GM19193 (cell line): Measurements from ENCODE around the gene SOAT1.

Experiments used
- POLR2A ChIP-seq: IDR thresholded peaks from 4 replicates; pipeline ENCODE4 v1.6.1; 2011; ENCODE audit not compliant: insufficient read depth, insufficient read length; ENCODE audit errors: extremely low read depth

Gene SOAT1

GRCh38 chr1:179297105-179297378 is 3.4 kb downstream of the SOAT1 start:
- TF ChIP-seq POLR2A, result no peak

- TF ChIP-seq POLR2A, result no peak
Observed at GRCh38 chr1:179298952-179299351, 5.4 kb downstream of the SOAT1 start.

GRCh38 chr1:179300112-179300511 is 6.5 kb downstream of the SOAT1 start:
- no peak for TF ChIP-seq POLR2A

GRCh38 chr1:179302070-179302469 is 8.5 kb downstream of the SOAT1 start:
- no peak for TF ChIP-seq POLR2A

GRCh38 chr1:179303200-179303785 is 9.7 kb downstream of the SOAT1 start:
- TF ChIP-seq POLR2A, result no peak

GRCh38 chr1:179305450-179305849 is 11.9 kb downstream of the SOAT1 start:
- no peak for TF ChIP-seq POLR2A

GRCh38 chr1:179310291-179310690 is 16.7 kb downstream of the SOAT1 start:
- TF ChIP-seq POLR2A, result no peak

- TF ChIP-seq POLR2A, result no peak
Observed at GRCh38 chr1:179310721-179311120, 17.1 kb downstream of the SOAT1 start.

- TF ChIP-seq POLR2A, result no peak
Observed at GRCh38 chr1:179311149-179311700, 17.6 kb downstream of the SOAT1 start.

- no peak for TF ChIP-seq POLR2A
Observed at GRCh38 chr1:179313004-179313403, 19.4 kb downstream of the SOAT1 start.

- TF ChIP-seq POLR2A, result no peak
Observed at GRCh38 chr1:179314928-179315327, 21.3 kb downstream of the SOAT1 start.

GRCh38 chr1:179318491-179318890 is 24.9 kb downstream of the SOAT1 start:
- TF ChIP-seq POLR2A, result no peak

- TF ChIP-seq POLR2A, result no peak
Observed at GRCh38 chr1:179321533-179322216, 28.1 kb downstream of the SOAT1 start.

GRCh38 chr1:179322557-179322956 is 29.0 kb downstream of the SOAT1 start:
- no peak for TF ChIP-seq POLR2A

- TF ChIP-seq POLR2A, result no peak
Observed at GRCh38 chr1:179323436-179323835, 29.8 kb downstream of the SOAT1 start.

- TF ChIP-seq POLR2A, result no peak
Observed at GRCh38 chr1:179325836-179326235, 32.2 kb downstream of the SOAT1 start.
